HEK293T (cell line): ENCODE measurements around the gene PANK4.

ENCODE experiments used
- CTCF ChIA-PET: fragments of 350-600 bp; formaldehyde crosslinking; extraction: SDS; loops from one replicate; lab custom pipeline; 2021; ENCODE audit warnings: antibody characterized with exemption, inconsistent platforms; lab: Yijun Ruan, JAX
- POLR2A ChIA-PET: fragments of 350-600 bp; formaldehyde crosslinking; extraction: SDS; loops from one replicate; lab custom pipeline; 2020; ENCODE audit warnings: antibody characterized with exemption, inconsistent platforms; lab: Yijun Ruan, JAX
- DNase-seq: peaks from one replicate; pipeline ENCODE4 v3.0.0; 2012; ENCODE audit warnings: mixed read lengths; ENCODE audit errors: extremely low spot score
- ARNT ChIP-seq: fragments of 450-650 bp; IDR thresholded peaks from 2 replicates; pipeline ENCODE4 v1.6.1; 2017; ENCODE audit warnings: mild to moderate bottlenecking
- BHLHE40 ChIP-seq: fragments of 450-650 bp; IDR thresholded peaks from 2 replicates; pipeline ENCODE4 v1.6.1; 2016; ENCODE audit warnings: mild to moderate bottlenecking, moderate library complexity, borderline replicate concordance
- CTBP1 ChIP-seq: fragments of 450-650 bp; IDR thresholded peaks from 2 replicates; pipeline ENCODE4 v1.6.1; 2016; ENCODE audit warnings: borderline replicate concordance
- ELF4 ChIP-seq: fragments of 450-650 bp; IDR thresholded peaks from 2 replicates; pipeline ENCODE4 v1.6.1; 2017; ENCODE audit warnings: antibody characterized with exemption
- FOXA1 ChIP-seq: fragments of 450-650 bp; IDR thresholded peaks from 2 replicates; pipeline ENCODE4 v1.6.1; 2016; ENCODE audit warnings: mild to moderate bottlenecking
- FOXK2 ChIP-seq: fragments of 450-650 bp; IDR thresholded peaks from 2 replicates; pipeline ENCODE4 v1.6.1; 2016; ENCODE audit warnings: mild to moderate bottlenecking
- FOXM1 ChIP-seq: fragments of 450-650 bp; IDR thresholded peaks from 2 replicates; pipeline ENCODE4 v1.6.1; 2017; ENCODE audit warnings: mild to moderate bottlenecking, borderline replicate concordance
- HDGF ChIP-seq: fragments of 450-650 bp; IDR thresholded peaks from 2 replicates; pipeline ENCODE4 v1.6.1; 2017; ENCODE audit warnings: antibody characterized with exemption, borderline replicate concordance
- L3MBTL2 ChIP-seq: fragments of 450-650 bp; conservative IDR thresholded peaks from 2 replicates; pipeline ENCODE4 v1.6.1; 2016; ENCODE audit warnings: mild to moderate bottlenecking
- LEF1 ChIP-seq: fragments of 450-650 bp; IDR thresholded peaks from 2 replicates; pipeline ENCODE4 v1.6.1; 2017; ENCODE audit warnings: mild to moderate bottlenecking, borderline replicate concordance
- NFRKB ChIP-seq: fragments of 450-650 bp; IDR thresholded peaks from 2 replicates; pipeline ENCODE4 v1.6.1; 2016; ENCODE audit warnings: mild to moderate bottlenecking, moderate library complexity
- PKNOX1 ChIP-seq: fragments of 450-650 bp; IDR thresholded peaks from 2 replicates; pipeline ENCODE4 v1.6.1; 2016
- SP1 ChIP-seq: fragments of 450-650 bp; IDR thresholded peaks from 2 replicates; pipeline ENCODE4 v1.6.1; 2017
- SUZ12 ChIP-seq: fragments of 450-650 bp; IDR thresholded peaks from 2 replicates; pipeline ENCODE4 v1.6.1; 2016; ENCODE audit warnings: mild to moderate bottlenecking
- TARDBP ChIP-seq: fragments of 450-650 bp; IDR thresholded peaks from 2 replicates; pipeline ENCODE4 v1.6.1; 2016
- ZNF384 ChIP-seq: fragments of 450-650 bp; IDR thresholded peaks from 2 replicates; pipeline ENCODE4 v1.6.1; 2016

Gene PANK4

GRCh38 chr1:2535455-2535854 is 9.1 kb upstream of the PANK4 start:
- POLR2A ChIA-PET, result interaction anchor here (1.1 kb wide), 1 partner anchor 11 kb away, joined by 4 read pairs; no protein-coding TSS in a partner anchor
- no peak for DNase-seq
- TF ChIP-seq ZNF384 (no peak), ELF4 (no peak), SP1 (no peak), CTBP1 (no peak), PKNOX1 (no peak), FOXM1 (no peak), LEF1 (no peak), L3MBTL2 (no peak), HDGF (no peak), NFRKB (no peak), FOXK2 (no peak), FOXA1 (no peak), TARDBP (no peak), SUZ12 (no peak), BHLHE40 (no peak), ARNT (no peak)
- CTCF ChIA-PET, result no interaction called here

GRCh38 chr1:2534687-2535441 is 8.5 kb upstream of the PANK4 start:
- POLR2A ChIA-PET, result interaction anchor here (1.1 kb wide), 1 partner anchor 11 kb away, joined by 4 read pairs; no protein-coding TSS in a partner anchor
- no peak for DNase-seq

GRCh38 chr1:2534315-2534686 is 7.9 kb upstream of the PANK4 start:
- no peak for DNase-seq
- ChIA-PET POLR2A (interaction anchor here (1.1 kb wide), 1 partner anchor 12 kb away, joined by 4 read pairs; no protein-coding TSS in a partner anchor), CTCF (no interaction called here)
- TF ChIP-seq SUZ12, result no peak
- TF ChIP-seq ELF4, result no peak
- no peak for TF ChIP-seq TARDBP
- no peak for TF ChIP-seq L3MBTL2
- no peak for TF ChIP-seq ARNT
- no peak for TF ChIP-seq FOXM1
- no peak for TF ChIP-seq BHLHE40
- no peak for TF ChIP-seq CTBP1
- no peak for TF ChIP-seq HDGF
- no peak for TF ChIP-seq ZNF384
- no peak for TF ChIP-seq FOXK2

More at GRCh38 chr1:2534687-2535441, 8.5 kb upstream of the PANK4 start:
- CTCF ChIA-PET, result no interaction called here
- TF ChIP-seq FOXK2, result no peak

- no peak for DNase-seq
- CTCF ChIA-PET, result interaction anchor here (1.0 kb wide), 1 partner anchor 87 kb away, joined by 3 read pairs; no protein-coding TSS in a partner anchor
- TF ChIP-seq FOXK2 (no peak), NFRKB (no peak), FOXA1 (no peak), SUZ12 (no peak), ARNT (no peak), LEF1 (no peak), ZNF384 (no peak)
- POLR2A ChIA-PET, result interaction anchor here (1.8 kb wide), 1 partner anchor 12 kb away, joined by 10 read pairs; no protein-coding TSS in a partner anchor
These were observed 7.0 kb upstream of the PANK4 start for GRCh38 chr1:2533365-2533764.

- TF ChIP-seq NFRKB (no peak), PKNOX1 (no peak), SUZ12 (no peak), BHLHE40 (no peak), ELF4 (no peak), ARNT (no peak), SP1 (no peak), L3MBTL2 (no peak), TARDBP (no peak), ZNF384 (no peak), FOXA1 (no peak), HDGF (no peak), LEF1 (no peak)
- CTCF ChIA-PET, result interaction anchor here (0.6 to 1.0 kb wide), 2 partner anchors 86 to 695 kb away, joined by 3 to 8 read pairs; no protein-coding TSS in a partner anchor
- POLR2A ChIA-PET, result interaction anchor here (1.8 kb wide), 1 partner anchor 13 kb away, joined by 10 read pairs; no protein-coding TSS in a partner anchor
- DNase-seq, result no peak
These were observed 6.2 kb upstream of the PANK4 start for GRCh38 chr1:2532485-2533160.

GRCh38 chr1:2530513-2531361 is 4.3 kb upstream of the PANK4 start:
- DNase-seq, result no peak
- TF ChIP-seq CTBP1 (no peak), ARNT (no peak), HDGF (no peak)
- ChIA-PET CTCF (interaction anchor here (0.9 kb wide), 1 partner anchor 9 kb away, joined by 3 read pairs; no protein-coding TSS in a partner anchor), POLR2A (interaction anchor here (8.5 kb wide), 1 partner anchor 15 kb away, joined by 74 read pairs; no protein-coding TSS in a partner anchor)
